Stomach smooth muscle (tissue), 2 donors: Measurements from ENCODE around the gene NLGN3.

ENCODE experiments used
- H3K27ac ChIP-seq: one replicate; pipeline ENCODE4 v1.7.0; 2013; ENCODE audit warnings: mild to moderate bottlenecking, low read length, inconsistent platforms
- H3K27me3 ChIP-seq, 2 donors: one replicate each; pipeline ENCODE4 v1.7.0; 2013; ENCODE audit warnings: low read length in 2 of 2; ENCODE audit not compliant: insufficient read depth in 2 of 2, control insufficient read depth in 1 of 2
- H3K36me3 ChIP-seq, 2 donors: one replicate each; pipeline ENCODE4 v1.7.0; 2013; ENCODE audit warnings: low read length in 2 of 2; ENCODE audit not compliant: control insufficient read depth in 2 of 2, insufficient read depth in 2 of 2
- H3K4me1 ChIP-seq: one replicate; pipeline ENCODE4 v1.7.0; 2013; ENCODE audit warnings: low read length; ENCODE audit not compliant: control insufficient read depth, insufficient read depth
- H3K4me3 ChIP-seq, 2 donors: one replicate each; pipeline ENCODE4 v1.7.0; 2013; ENCODE audit warnings: low read length in 2 of 2
- H3K9ac ChIP-seq, 2 donors: one replicate each; pipeline ENCODE4 v1.7.0; 2013; ENCODE audit warnings: low read length in 2 of 2, mild to moderate bottlenecking in 1 of 2
- H3K9me3 ChIP-seq, 2 donors: one replicate each; pipeline ENCODE4 v1.7.0; 2013; ENCODE audit warnings: low read length in 2 of 2; ENCODE audit not compliant: control insufficient read depth in 2 of 2
- donor health status: healthy.
- donor health status: Pancreatic carcinoma.

NLGN3 gene

DNA sequence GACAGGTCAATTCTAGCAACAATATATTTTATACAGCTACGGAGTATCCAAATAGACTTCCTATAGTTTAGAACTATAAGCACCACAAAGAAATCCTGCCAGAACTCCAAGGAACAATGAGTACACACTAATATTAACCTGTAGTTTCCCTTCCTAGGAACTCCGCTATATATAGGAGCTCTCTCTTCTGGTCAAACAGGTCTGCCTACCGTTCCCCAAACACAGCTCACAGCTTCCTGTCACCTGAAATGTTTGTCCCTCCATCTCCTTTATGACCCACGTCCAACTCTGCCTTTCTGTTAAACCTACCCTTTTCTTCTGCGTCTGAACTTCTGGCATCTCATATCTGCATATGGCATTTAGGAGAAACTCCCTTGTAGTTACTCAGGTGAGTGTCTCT lies 67.9 kb downstream of the NLGN3 start:
- no peaks in the 10 kb centered on the region for H3K36me3 ChIP-seq
- no peaks in the 10 kb centered on the region for H3K9me3 ChIP-seq
- no peak overlapping the region for H3K9ac ChIP-seq
- H3K27ac ChIP-seq: no peak overlapping the region
- no peaks in the 10 kb centered on the region for H3K4me1 ChIP-seq
- H3K27me3 ChIP-seq: peaks cover 0 to 16% of the 10 kb centered on the region in 2 donors
- H3K4me3 ChIP-seq: no peak overlapping the region

- no peak overlapping the region for H3K4me3 ChIP-seq
- H3K36me3 ChIP-seq: no peaks in the 10 kb centered on the region
- H3K27ac ChIP-seq: no peak overlapping the region
- H3K9ac ChIP-seq: no peak overlapping the region
- H3K9me3 ChIP-seq: no peaks in the 10 kb centered on the region
- no peaks in the 10 kb centered on the region for H3K4me1 ChIP-seq
- peaks cover 0 to 16% of the 10 kb centered on the region in 2 donors for H3K27me3 ChIP-seq
These were observed 69.5 kb downstream of the NLGN3 start for GRCh38 chrX:71214152-71214551.

DNA sequence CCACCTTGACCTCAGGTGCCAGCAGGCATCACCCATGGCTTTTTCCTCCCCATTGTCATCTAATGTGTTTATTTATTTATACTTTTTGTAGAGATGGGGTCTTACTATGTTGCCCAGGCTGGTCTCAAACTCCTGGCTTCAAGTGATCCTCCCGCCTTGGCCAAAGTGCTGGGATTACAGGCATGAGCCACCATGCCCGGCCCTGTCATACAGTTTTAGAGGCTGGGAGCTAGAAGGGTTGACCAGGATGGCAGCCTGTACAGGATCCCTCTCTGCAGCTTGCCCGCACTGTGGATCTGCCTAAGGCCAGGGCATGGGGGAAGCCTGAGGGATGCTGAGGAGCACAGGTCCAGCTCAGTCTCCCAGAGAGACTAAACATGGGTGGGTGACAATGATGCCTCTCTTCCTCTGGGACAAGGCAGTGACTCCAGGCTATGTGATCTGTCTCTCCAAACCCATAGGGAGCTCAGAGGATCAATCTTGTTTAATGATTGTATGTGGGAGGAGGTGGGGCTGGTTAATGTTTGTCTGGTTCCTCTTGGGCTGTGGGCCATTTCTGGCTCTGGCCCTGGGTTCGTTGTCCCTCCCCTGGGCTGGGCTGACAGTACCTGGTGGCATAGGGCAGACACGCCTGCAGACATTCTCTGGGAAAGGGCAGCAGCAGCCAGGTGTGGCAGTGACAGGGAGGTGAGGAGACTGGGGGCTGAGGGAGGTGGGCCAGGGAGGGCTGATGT lies 70.1 kb downstream of the NLGN3 start:
- no peaks in the 10 kb centered on the region for H3K9me3 ChIP-seq
- no peak overlapping the region for H3K4me3 ChIP-seq
- H3K9ac ChIP-seq: no peak overlapping the region
- no peaks in the 10 kb centered on the region for H3K4me1 ChIP-seq
- no peak overlapping the region for H3K27ac ChIP-seq
- peaks cover 0 to 16% of the 10 kb centered on the region in 2 donors for H3K27me3 ChIP-seq
- no peaks in the 10 kb centered on the region for H3K36me3 ChIP-seq

DNA sequence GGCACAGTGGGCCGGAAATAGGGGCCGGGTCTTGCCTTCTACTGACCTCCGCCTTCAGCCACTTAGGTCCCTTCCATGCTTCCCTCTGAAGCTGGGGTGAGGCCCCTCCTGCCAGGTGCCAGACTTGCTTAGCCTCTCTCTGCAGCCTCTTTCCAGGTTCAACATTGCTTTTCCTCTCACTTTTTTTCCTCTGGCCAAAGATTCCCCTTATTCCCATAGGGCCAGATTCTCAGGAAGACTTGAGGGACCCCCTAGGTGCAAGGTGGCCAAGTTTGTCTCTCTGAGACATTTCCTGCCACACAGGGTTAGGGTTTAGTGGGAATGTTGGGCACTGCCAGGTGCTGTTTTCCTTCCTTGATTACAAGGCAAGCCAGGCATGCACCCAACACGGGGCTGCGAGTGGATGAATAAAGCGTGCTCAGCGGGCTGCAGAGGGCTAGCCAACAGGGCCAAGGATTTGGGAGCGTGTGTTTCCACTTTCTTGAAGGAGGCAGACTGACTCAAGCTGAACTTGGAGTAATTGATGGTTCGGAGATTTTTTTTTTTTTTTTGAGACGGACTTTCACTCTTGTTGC lies 70.8 kb downstream of the NLGN3 start:
- Histone ChIP-seq H3K4me3 (no peak overlapping the region), H3K27me3 (peaks cover 0 to 16% of the 10 kb centered on the region in 2 donors), H3K9me3 (no peaks in the 10 kb centered on the region), H3K36me3 (no peaks in the 10 kb centered on the region), H3K9ac (no peak overlapping the region), H3K27ac (no peak overlapping the region), H3K4me1 (no peaks in the 10 kb centered on the region)

DNA sequence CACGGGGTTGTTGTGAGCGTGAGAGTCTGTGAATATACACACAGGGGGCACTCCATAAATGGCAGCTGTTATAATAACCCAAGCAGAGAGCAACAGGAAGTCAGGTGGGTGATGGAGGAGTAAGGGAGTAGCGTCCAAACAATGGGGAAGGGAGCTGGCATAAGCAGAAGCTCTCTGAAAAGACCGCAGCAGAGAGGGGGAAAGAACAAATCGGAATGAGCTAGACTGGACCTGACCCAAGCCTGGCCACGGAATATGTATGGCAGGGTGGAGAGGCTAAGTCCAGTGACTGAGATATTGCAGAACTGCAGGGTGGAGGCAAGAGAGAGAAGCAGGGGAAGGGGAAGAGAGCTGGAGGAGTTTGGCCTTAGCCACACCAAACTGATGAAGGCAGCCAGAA lies 71.8 kb downstream of the NLGN3 start:
- Histone ChIP-seq H3K27ac (no peak overlapping the region), H3K27me3 (peaks cover 0 to 17% of the 10 kb centered on the region in 2 donors), H3K4me1 (no peaks in the 10 kb centered on the region), H3K9ac (no peak overlapping the region), H3K9me3 (no peaks in the 10 kb centered on the region), H3K4me3 (no peak overlapping the region), H3K36me3 (no peaks in the 10 kb centered on the region)

GRCh38 chrX:71217298-71217697 lies 72.7 kb downstream of the NLGN3 start:
- no peaks in the 10 kb centered on the region for H3K9me3 ChIP-seq
- H3K36me3 ChIP-seq: no peaks in the 10 kb centered on the region
- no peak overlapping the region for H3K9ac ChIP-seq
- no peaks in the 10 kb centered on the region for H3K4me1 ChIP-seq
- no peak overlapping the region for H3K27ac ChIP-seq
- peaks cover 0 to 17% of the 10 kb centered on the region in 2 donors for H3K27me3 ChIP-seq
- H3K4me3 ChIP-seq: no peak overlapping the region
